Measurements from ENCODE around the gene EIPR1. TPM values are rescaled to one million over a fixed set of nuclear protein-coding genes. Genes with fewer than 3 reads are reported as not detected.
A peak's percentile ranks its signal among the peaks of the same experiment; 100 is the strongest.

Gene EIPR1
- total and polyA plus RNA-seq, 10 of the 15 experiments (the other 5 are each of a cell fraction or from before 2014, with no cell fraction given) = 23.6 to 61.2 (median 42.2) TPM

DNA sequence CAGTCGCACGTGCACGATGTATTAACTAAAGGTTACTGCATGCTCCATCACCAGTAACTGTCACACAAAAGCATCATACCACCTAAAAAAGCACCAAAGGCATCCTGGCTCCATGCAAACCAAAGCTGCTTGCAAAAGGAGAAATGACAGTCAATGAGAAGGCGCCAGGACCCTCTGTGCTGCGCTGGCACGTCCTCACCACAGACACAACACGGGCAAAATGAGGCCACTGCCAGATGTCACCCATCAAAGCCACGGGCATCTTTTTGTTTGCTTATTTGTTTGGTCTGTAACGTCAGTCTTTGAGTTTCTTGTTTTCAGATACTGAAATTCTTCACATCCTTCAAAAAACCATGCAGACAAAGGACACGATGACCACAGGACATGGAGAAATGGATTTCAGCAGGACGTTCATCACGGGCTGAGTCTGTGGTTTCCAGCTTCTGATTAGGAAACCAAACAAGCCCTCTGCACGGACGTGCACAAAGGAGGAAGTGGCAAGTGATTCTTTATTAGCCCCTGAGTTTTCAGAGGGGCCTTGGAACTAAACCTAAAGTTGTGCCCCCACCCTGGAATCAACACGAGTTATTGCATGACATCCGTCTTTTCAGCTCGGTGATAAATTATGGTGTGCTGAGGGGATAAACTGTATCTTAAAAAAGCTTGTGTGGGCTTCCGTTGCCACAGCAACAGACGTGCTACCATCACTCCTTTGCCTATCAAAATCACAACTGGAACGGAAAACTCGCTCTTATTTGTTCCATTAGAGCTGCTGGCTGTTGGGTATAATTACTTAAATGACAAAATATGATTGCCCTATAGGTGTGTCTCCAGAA is 181.8 kb downstream of the EIPR1 start:
- H3K4me1 ChIP-seq (ENCODE audit: control insufficient read depth, insufficient read depth, low read length) = no peaks in the 10 kb centered on the region
- ChIA-PET RAD21 (ENCODE audit: unreplicated experiment) (no interaction called here), CTCF (interaction anchor here (2.1 kb wide), 1 partner anchor 10 kb away, joined by 5 read pairs; no protein-coding TSS in a partner anchor), SMC1A (ENCODE audit: uncharacterized antibody, unreplicated experiment) (no interaction called here), POLR2A (no interaction called here)
- no peaks in the 10 kb centered on the region for H4K20me1 ChIP-seq (ENCODE audit: control insufficient read depth, insufficient read depth)
- H3K4me2 ChIP-seq (ENCODE audit: control insufficient read depth, insufficient read depth) = no peak overlapping the region
- H3K27me3 ChIP-seq (replicated peaks in 1 of 2; ENCODE audit: control insufficient read depth in 2 of 2, insufficient read depth in 2 of 2, low read length in 1 of 2) = no peaks in the 10 kb centered on the region
- no peak overlapping the region for H3K9ac ChIP-seq (ENCODE audit: control insufficient read depth, insufficient read depth, low read length)
- no peak for FAIRE-seq
- ATAC-seq = no peak
- 84% methylated on average over 21 of the region's 21 CpGs for WGBS (ENCODE audit: insufficient coverage, insufficient replicate concordance, low lambda C conversion rate, missing lambda C conversion rate)
- no peak for DNase-seq (ENCODE audit: low read depth, low spot score)
- H3K4me3 ChIP-seq = no peak overlapping the region
- H3K9me3 ChIP-seq (replicated peaks; ENCODE audit: control insufficient read depth, insufficient read depth, low read length) = no peaks in the 10 kb centered on the region; the same call in 2 of the 3 replicates
- TF ChIP-seq SREBF1 (IDR thresholded peaks at IDR 0.05; ENCODE audit: low read length) = no peak
- TF ChIP-seq, protein P1, sequence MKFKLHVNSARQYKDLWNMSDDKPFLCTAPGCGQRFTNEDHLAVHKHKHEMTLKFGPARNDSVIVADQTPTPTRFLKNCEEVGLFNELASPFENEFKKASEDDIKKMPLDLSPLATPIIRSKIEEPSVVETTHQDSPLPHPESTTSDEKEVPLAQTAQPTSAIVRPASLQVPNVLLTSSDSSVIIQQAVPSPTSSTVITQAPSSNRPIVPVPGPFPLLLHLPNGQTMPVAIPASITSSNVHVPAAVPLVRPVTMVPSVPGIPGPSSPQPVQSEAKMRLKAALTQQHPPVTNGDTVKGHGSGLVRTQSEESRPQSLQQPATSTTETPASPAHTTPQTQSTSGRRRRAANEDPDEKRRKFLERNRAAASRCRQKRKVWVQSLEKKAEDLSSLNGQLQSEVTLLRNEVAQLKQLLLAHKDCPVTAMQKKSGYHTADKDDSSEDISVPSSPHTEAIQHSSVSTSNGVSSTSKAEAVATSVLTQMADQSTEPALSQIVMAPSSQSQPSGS (IDR thresholded peaks at IDR 0.05; ENCODE audit: low read length) = no peak
- no peak for TF ChIP-seq GABPA (IDR thresholded peaks at IDR 0.05; ENCODE audit: low read depth)
- TF ChIP-seq SMAD5 (IDR thresholded peaks at IDR 0.05; ENCODE audit: low read depth) = no peak
- no peak for TF ChIP-seq NR2F1 (conservative IDR thresholded peaks at IDR 0.05)
- peak; percentile 42; the same call in 1 of the 2 replicates for TF ChIP-seq SPI1 (IDR thresholded peaks at IDR 0.05; ENCODE audit: borderline replicate concordance, insufficient read depth, low read depth, low read length)
- intact Hi-C loops (cut with micrococcal nuclease; ENCODE audit: unreplicated experiment) (no loop called here), in situ Hi-C loops (cut with MboI) (no loop called here)
- H2AFZ ChIP-seq (ENCODE audit: control insufficient read depth, low read depth, low read length) = no peak overlapping the region
- H3K27ac ChIP-seq (ENCODE audit: control insufficient read depth, insufficient read depth) = no peak overlapping the region
- H3K79me2 ChIP-seq (ENCODE audit: control insufficient read depth, insufficient read depth, low read length) = no peaks in the 10 kb centered on the region
- no TSS peak for BruUV-seq (replicated peaks)
- peaks cover 0 to 12% of the 10 kb centered on the region in 2 experiments; a peak in 3 of 4 replicates for H3K36me3 ChIP-seq (ENCODE audit: control insufficient read depth in 2 of 2, insufficient read depth in 2 of 2, low read length in 1 of 2)
